H9 (cell line): ENCODE data around the gene DCAF8. TPM values are rescaled to one million over a fixed set of nuclear protein-coding genes. Genes with fewer than 3 reads are reported as not detected.

Experiments used
- DNase-seq: peaks from one replicate; pipeline ENCODE4 v3.0.0-alpha.2; 2017
- H2AFZ ChIP-seq: one replicate; pipeline ENCODE4 v1.6.1; 2013; ENCODE audit warnings: mild to moderate bottlenecking, low read length, control low read depth, moderate library complexity
- H2AK5ac ChIP-seq: 2 replicates; pipeline ENCODE4 v1.6.1; 2013; ENCODE audit warnings: low read length, control low read depth, mixed read lengths; ENCODE audit not compliant: insufficient read length
- H2BK120ac ChIP-seq: one replicate; pipeline ENCODE4 v1.6.1; 2013; ENCODE audit warnings: low read depth, mild to moderate bottlenecking, low read length, control low read depth, inconsistent platforms; ENCODE audit not compliant: poor library complexity, severe bottlenecking
- H2BK12ac ChIP-seq: 2 replicates; pipeline ENCODE4 v1.6.1; 2013; ENCODE audit warnings: low read length, control low read depth, mixed read lengths, low read depth; ENCODE audit not compliant: insufficient read length
- H2BK15ac ChIP-seq: 2 replicates; pipeline ENCODE4 v1.6.1; 2013; ENCODE audit warnings: low read depth, low read length, control low read depth
- H2BK20ac ChIP-seq: one replicate; pipeline ENCODE4 v1.6.1; 2013; ENCODE audit warnings: low read depth, mild to moderate bottlenecking, low read length, control low read depth, inconsistent platforms; ENCODE audit not compliant: poor library complexity, severe bottlenecking
- H2BK5ac ChIP-seq: 2 replicates; pipeline ENCODE4 v1.6.1; 2013; ENCODE audit warnings: low read length, control low read depth, mixed read lengths; ENCODE audit not compliant: insufficient read length
- H3K14ac ChIP-seq: 2 replicates; pipeline ENCODE4 v1.6.1; 2013; ENCODE audit warnings: low read length, control low read depth; ENCODE audit not compliant: insufficient read depth
- H3K18ac ChIP-seq: 2 replicates; pipeline ENCODE4 v1.6.1; 2013; ENCODE audit warnings: low read depth, mild to moderate bottlenecking, mixed read lengths, low read length, control low read depth; ENCODE audit not compliant: insufficient read length
- H3K23ac ChIP-seq: 2 replicates; pipeline ENCODE4 v1.6.1; 2013; ENCODE audit warnings: low read length, control low read depth, mixed read lengths, low read depth; ENCODE audit not compliant: insufficient read length
- H3K23me2 ChIP-seq: 2 replicates; pipeline ENCODE4 v1.6.1; 2013; ENCODE audit warnings: low read depth, mild to moderate bottlenecking, mixed read lengths, low read length, control low read depth; ENCODE audit not compliant: insufficient read length, poor library complexity, severe bottlenecking
- H3K27ac ChIP-seq: 2 replicates; pipeline ENCODE4 v1.5.1; 2013; ENCODE audit warnings: low read length, control low read depth, mixed read lengths, low read depth; ENCODE audit not compliant: insufficient read length
- H3K27me3 ChIP-seq: 2 replicates; pipeline ENCODE4 v1.6.1; 2013; ENCODE audit warnings: low read length, control low read depth, inconsistent platforms; ENCODE audit not compliant: insufficient read depth
- H3K4ac ChIP-seq: 2 replicates; pipeline ENCODE4 v1.6.1; 2013; ENCODE audit warnings: low read depth, mild to moderate bottlenecking, control low read depth, inconsistent platforms, low read length, moderate library complexity
- H3K4me1 ChIP-seq: 2 replicates; pipeline ENCODE4 v1.6.1; 2013; ENCODE audit warnings: low read length, control low read depth, inconsistent platforms; ENCODE audit not compliant: insufficient read depth
- H3K4me2 ChIP-seq: 2 replicates; pipeline ENCODE4 v1.6.1; 2013; ENCODE audit warnings: low read length, control low read depth, mixed read lengths; ENCODE audit not compliant: insufficient read length, insufficient read depth
- H3K56ac ChIP-seq: 2 replicates; pipeline ENCODE4 v1.6.1; 2013; ENCODE audit warnings: low read depth, mild to moderate bottlenecking, mixed read lengths, low read length, control low read depth; ENCODE audit not compliant: insufficient read length
- H3K79me1 ChIP-seq: 2 replicates; pipeline ENCODE4 v1.6.1; 2013; ENCODE audit warnings: low read depth, mild to moderate bottlenecking, moderate library complexity, low read length, control low read depth, inconsistent platforms; ENCODE audit not compliant: insufficient read depth, poor library complexity, severe bottlenecking
- H3K79me2 ChIP-seq: 2 replicates; pipeline ENCODE4 v1.6.1; 2013; ENCODE audit warnings: low read length, control low read depth, inconsistent platforms; ENCODE audit not compliant: insufficient read depth
- H3K9ac ChIP-seq: 2 replicates; pipeline ENCODE4 v1.6.1; 2013; ENCODE audit warnings: low read length, control low read depth, mixed read lengths; ENCODE audit not compliant: insufficient read length; ENCODE audit errors: extremely low read depth
- H3K9me3 ChIP-seq: one replicate; pipeline ENCODE4 v1.6.1; 2013; ENCODE audit warnings: low read depth, low read length, inconsistent platforms; ENCODE audit not compliant: control insufficient read depth
- H3T11ph ChIP-seq: one replicate; pipeline ENCODE4 v1.6.1; 2013; ENCODE audit warnings: mild to moderate bottlenecking, low read length, control low read depth, inconsistent platforms
- H4K20me1 ChIP-seq: one replicate; pipeline ENCODE4 v1.6.1; 2013; ENCODE audit not compliant: control insufficient read depth, insufficient read length, insufficient read depth
- H4K5ac ChIP-seq: 2 replicates; pipeline ENCODE4 v1.6.1; 2013; ENCODE audit warnings: low read depth, mild to moderate bottlenecking, mixed read lengths, low read length, control low read depth; ENCODE audit not compliant: insufficient read length
- H4K8ac ChIP-seq: replicated peaks from 2 replicates; pipeline ENCODE4 v1.6.1; 2013; ENCODE audit warnings: low read length, control low read depth, mixed read lengths, low read depth; ENCODE audit not compliant: insufficient read length
- H4K91ac ChIP-seq: 2 replicates; pipeline ENCODE4 v1.6.1; 2013; ENCODE audit warnings: low read depth, mild to moderate bottlenecking, moderate library complexity, mixed read lengths, low read length, control low read depth; ENCODE audit not compliant: insufficient read length
- H3K27ac Mint-ChIP-seq, 3 experiments: 2 replicates in 2 of 3; 3 replicates in 1 of 3; pipeline ENCODE4 v1.8.0; 2020 to 2021; ENCODE audit warnings: mixed read lengths in 3 of 3, mild to moderate bottlenecking in 1 of 3, moderate library complexity in 1 of 3
- H3K27me3 Mint-ChIP-seq: 2 replicates; pipeline ENCODE4 v1.8.0; 2021; ENCODE audit warnings: low read depth, mild to moderate bottlenecking, moderate library complexity, mixed read lengths
- H3K36me3 Mint-ChIP-seq, 3 experiments: 2 replicates in 2 of 3; 3 replicates in 1 of 3; pipeline ENCODE4 v1.8.0; 2020 to 2021; ENCODE audit warnings: low read depth in 3 of 3, mixed read lengths in 3 of 3; ENCODE audit not compliant: insufficient read depth in 1 of 3
- H3K4me1 Mint-ChIP-seq, 2 experiments: 2 replicates each; pipeline ENCODE4 v1.8.0; 2020; ENCODE audit warnings: mixed read lengths in 2 of 2
- H3K4me3 Mint-ChIP-seq, 2 experiments: 2 replicates in 1 of 2; 3 replicates in 1 of 2; pipeline ENCODE4 v1.8.0; 2020 to 2021; ENCODE audit warnings: mild to moderate bottlenecking in 2 of 2, mixed read lengths in 2 of 2, moderate library complexity in 1 of 2
- H3K9me3 Mint-ChIP-seq, 2 experiments: 2 replicates in 1 of 2; 3 replicates in 1 of 2; pipeline ENCODE4 v1.8.0; 2020; ENCODE audit warnings: mild to moderate bottlenecking in 2 of 2, mixed read lengths in 2 of 2, moderate library complexity in 1 of 2
- WGBS: extraction: QIAGEN DNeasy Blood & Tissue Kit; methylation state at CpG from one replicate; pipeline ENCODE4 v1.1.7; 2013; ENCODE audit warnings: missing lambda C conversion rate, low lambda C conversion rate, mixed read lengths; ENCODE audit not compliant: insufficient read length; ENCODE audit errors: extremely low coverage; 5-methylcytosine and 5-hydroxymethylcytosine counted together
- total RNA-seq: library from RNA; stranded (reverse); gene quantifications from 2 replicates; pipeline ENCODE4 v1.2.1, GENCODE V29; 2021
- TF ChIP-seq, protein P1 (sequence below): fragments of 200-600 bp; sonication (generic); conservative IDR thresholded peaks from 3 replicates; pipeline ENCODE4 v1.8.0; 2021; ENCODE audit warnings: antibody characterized with exemption, mild to moderate bottlenecking

DCAF8 gene
- total RNA-seq, 1 experiment from 2014 or later: 106 TPM

DNA sequence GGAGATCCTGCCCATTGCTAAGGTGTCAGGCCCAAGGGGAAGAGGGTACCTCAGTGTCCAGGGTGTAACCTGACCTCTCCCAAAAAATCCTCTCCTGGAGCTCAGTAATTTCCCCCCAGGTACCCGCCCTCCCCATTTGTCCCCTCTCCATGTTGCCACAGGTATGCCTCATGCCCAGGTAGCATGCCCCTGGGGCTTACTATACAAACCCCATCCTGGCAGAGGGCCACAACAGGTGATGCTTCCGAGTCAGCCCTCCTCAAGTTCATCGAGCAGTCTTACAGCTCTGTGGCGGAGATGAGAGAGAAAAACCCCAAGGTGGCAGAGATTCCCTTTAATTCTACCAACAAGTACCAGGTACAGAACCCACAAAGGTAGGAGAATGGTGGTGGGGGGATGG is 95.3 kb downstream of the DCAF8 start:
- H3K4me2 ChIP-seq: no peak overlapping the region
- H3K4ac ChIP-seq: no peak overlapping the region
- no peak overlapping the region for H3K23ac ChIP-seq
- H2BK20ac ChIP-seq: no peak overlapping the region
- no CpG with 5 or more reads among the region's 4 CpGs for WGBS
- Mint-ChIP-seq H3K27ac (peak overlapping the region in 1 of 3 experiments; percentile 90; a peak in 2 of 7 replicates), H3K27me3 (peaks cover 47% of the 10 kb centered on the region), H3K4me1 (peaks cover 46 to 58% of the 10 kb centered on the region in 2 experiments), H3K9me3 (no peaks in the 10 kb centered on the region; a peak in 1 of 5 replicates), H3K36me3 (no peaks in the 10 kb centered on the region), H3K4me3 (no peak overlapping the region)
- no peak for DNase-seq
- H3T11ph ChIP-seq: no peak overlapping the region
- H3K14ac ChIP-seq: no peak overlapping the region
- no peak overlapping the region for H4K8ac ChIP-seq
- no peak overlapping the region for H4K91ac ChIP-seq
- H2BK15ac ChIP-seq: no peak overlapping the region
- H3K27ac ChIP-seq: no peak overlapping the region
- TF ChIP-seq, protein P1, sequence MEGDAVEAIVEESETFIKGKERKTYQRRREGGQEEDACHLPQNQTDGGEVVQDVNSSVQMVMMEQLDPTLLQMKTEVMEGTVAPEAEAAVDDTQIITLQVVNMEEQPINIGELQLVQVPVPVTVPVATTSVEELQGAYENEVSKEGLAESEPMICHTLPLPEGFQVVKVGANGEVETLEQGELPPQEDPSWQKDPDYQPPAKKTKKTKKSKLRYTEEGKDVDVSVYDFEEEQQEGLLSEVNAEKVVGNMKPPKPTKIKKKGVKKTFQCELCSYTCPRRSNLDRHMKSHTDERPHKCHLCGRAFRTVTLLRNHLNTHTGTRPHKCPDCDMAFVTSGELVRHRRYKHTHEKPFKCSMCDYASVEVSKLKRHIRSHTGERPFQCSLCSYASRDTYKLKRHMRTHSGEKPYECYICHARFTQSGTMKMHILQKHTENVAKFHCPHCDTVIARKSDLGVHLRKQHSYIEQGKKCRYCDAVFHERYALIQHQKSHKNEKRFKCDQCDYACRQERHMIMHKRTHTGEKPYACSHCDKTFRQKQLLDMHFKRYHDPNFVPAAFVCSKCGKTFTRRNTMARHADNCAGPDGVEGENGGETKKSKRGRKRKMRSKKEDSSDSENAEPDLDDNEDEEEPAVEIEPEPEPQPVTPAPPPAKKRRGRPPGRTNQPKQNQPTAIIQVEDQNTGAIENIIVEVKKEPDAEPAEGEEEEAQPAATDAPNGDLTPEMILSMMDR: no peak
- no peak overlapping the region for H2AK5ac ChIP-seq
- H2BK12ac ChIP-seq: no peak overlapping the region
- no peaks in the 10 kb centered on the region for H4K20me1 ChIP-seq
- no peaks in the 10 kb centered on the region for H3K79me1 ChIP-seq
- H2AFZ ChIP-seq: no peak overlapping the region
- H4K5ac ChIP-seq: no peak overlapping the region
- no peak overlapping the region for H3K9ac ChIP-seq
- H2BK120ac ChIP-seq: no peak overlapping the region
- H3K18ac ChIP-seq: no peak overlapping the region
- H3K56ac ChIP-seq: no peak overlapping the region
- H3K4me1 ChIP-seq: peaks cover 20% of the 10 kb centered on the region; the same call in 1 of the 2 replicates
- no peak overlapping the region for H2BK5ac ChIP-seq
- H3K27me3 ChIP-seq: no peaks in the 10 kb centered on the region
- no peaks in the 10 kb centered on the region for H3K79me2 ChIP-seq
- H3K23me2 ChIP-seq: no peaks in the 10 kb centered on the region
- H3K9me3 ChIP-seq: no peaks in the 10 kb centered on the region
